IMR-90 (cell line): ENCODE measurements around the gene PEF1. TPM values are rescaled to one million over a fixed set of nuclear protein-coding genes. Genes with fewer than 3 reads are reported as not detected.
"Not testable (repeated sequence)": the region's sequence is repeated elsewhere in the genome, so short reads cannot be mapped to it uniquely, and the experiment has no call there.

Experiments used
- ATAC-seq: fragments of 200-7000 bp; cut with Tn5 transposase; 2 replicates; pipeline ENCODE4 v1.9.1; 2020; ENCODE audit warnings: low read depth, mild to moderate bottlenecking, moderate library complexity
- BruUV-seq: library from RNA; stranded (reverse); fragments of 400-500 nt; replicated peaks from 2 replicates; lab custom pipeline; 2021; lab: Mats Ljungman, UMichigan
- CTCF ChIA-PET: fragments of 300-600 bp; formaldehyde crosslinking; extraction: SDS; loops from one replicate; lab custom pipeline; 2021; ENCODE audit warnings: antibody characterized with exemption; lab: Yijun Ruan, JAX
- POLR2A ChIA-PET: fragments of 300-600 bp; sonication (Branson Sonifier 250); formaldehyde crosslinking; loops from one replicate; lab custom pipeline; 2022; ENCODE audit warnings: antibody characterized with exemption; ENCODE audit not compliant: unreplicated experiment; lab: Charles Lee
- DNase-seq: peaks from one replicate; pipeline ENCODE4 v3.0.0; 2013
- H2AFZ ChIP-seq: replicated peaks from 2 replicates; pipeline ENCODE3; 2013; ENCODE audit warnings: low read length, mild to moderate bottlenecking; ENCODE audit not compliant: poor library complexity
- H2AK5ac ChIP-seq: 2 replicates; pipeline ENCODE4 v1.6.1; 2013; ENCODE audit warnings: low read depth, low read length, inconsistent platforms
- H2AK9ac ChIP-seq: replicated peaks from 2 replicates; pipeline ENCODE3; 2013; ENCODE audit warnings: mild to moderate bottlenecking, low read depth, low read length, moderate library complexity; ENCODE audit not compliant: poor library complexity
- H2BK120ac ChIP-seq: 2 replicates; pipeline ENCODE4 v1.6.1; 2013; ENCODE audit warnings: low read depth, low read length, inconsistent platforms
- H2BK15ac ChIP-seq: 3 replicates; pipeline ENCODE4 v1.6.1; 2013; ENCODE audit warnings: low read depth, low read length, inconsistent platforms
- H2BK20ac ChIP-seq: 2 replicates; pipeline ENCODE4 v1.6.1; 2013; ENCODE audit warnings: low read depth, mild to moderate bottlenecking, inconsistent platforms, low read length, moderate library complexity
- H2BK5ac ChIP-seq: 2 replicates; pipeline ENCODE4 v1.6.1; 2013; ENCODE audit warnings: mild to moderate bottlenecking, low read depth, low read length, inconsistent platforms; ENCODE audit not compliant: poor library complexity, severe bottlenecking
- H3K14ac ChIP-seq: replicated peaks from 2 replicates; pipeline ENCODE4 v1.6.1; 2013; ENCODE audit warnings: low read depth, low read length, inconsistent platforms
- H3K18ac ChIP-seq: 2 replicates; pipeline ENCODE4 v1.6.1; 2013; ENCODE audit warnings: low read depth, low read length, control low read depth
- H3K23ac ChIP-seq: 2 replicates; pipeline ENCODE4 v1.6.1; 2013; ENCODE audit warnings: low read depth, low read length, inconsistent platforms
- H3K27ac ChIP-seq: 2 replicates; pipeline ENCODE4 v1.5.1; 2013; ENCODE audit warnings: mild to moderate bottlenecking, control low read depth, low read length; ENCODE audit not compliant: insufficient read depth
- H3K27me3 ChIP-seq: 2 replicates; pipeline ENCODE4 v1.6.1; 2013; ENCODE audit warnings: low read length; ENCODE audit not compliant: control insufficient read depth, insufficient read depth
- H3K36me3 ChIP-seq: 2 replicates; pipeline ENCODE4 v1.6.1; 2013; ENCODE audit warnings: low read length, mixed read lengths; ENCODE audit not compliant: control insufficient read depth, insufficient read depth
- H3K4ac ChIP-seq: 2 replicates; pipeline ENCODE4 v1.6.1; 2013; ENCODE audit warnings: low read depth, low read length, inconsistent platforms
- H3K4me1 ChIP-seq: 2 replicates; pipeline ENCODE4 v1.6.1; 2013; ENCODE audit warnings: low read length, mixed read lengths; ENCODE audit not compliant: control insufficient read depth, insufficient read depth
- H3K4me2 ChIP-seq: 2 replicates; pipeline ENCODE4 v1.6.1; 2013; ENCODE audit warnings: low read depth, mild to moderate bottlenecking, control low read depth, low read length, moderate library complexity
- H3K4me3 ChIP-seq: 2 replicates; pipeline ENCODE4 v1.5.1; 2013; ENCODE audit warnings: low read depth, mild to moderate bottlenecking, control low read depth, low read length, moderate library complexity; ENCODE audit not compliant: insufficient read depth
- H3K56ac ChIP-seq: 2 replicates; pipeline ENCODE4 v1.6.1; 2013; ENCODE audit warnings: low read length, inconsistent platforms; ENCODE audit not compliant: insufficient read depth; ENCODE audit errors: extremely low read depth
- H3K79me1 ChIP-seq, 2 experiments: 2 replicates each; pipeline ENCODE4 v1.6.1; 2013; ENCODE audit warnings: low read length in 2 of 2, inconsistent platforms in 1 of 2, low read depth in 1 of 2
- H3K9ac ChIP-seq: 2 replicates; pipeline ENCODE4 v1.6.1; 2013; ENCODE audit warnings: low read depth, low read length, control low read depth
- H3K9me1 ChIP-seq: 2 replicates; pipeline ENCODE4 v1.6.1; 2013; ENCODE audit warnings: low read length, inconsistent platforms; ENCODE audit not compliant: insufficient read depth
- H3K9me3 ChIP-seq: 2 replicates; pipeline ENCODE4 v1.6.1; 2013; ENCODE audit warnings: low read length; ENCODE audit not compliant: control insufficient read depth, insufficient read depth
- H4K20me1 ChIP-seq: 2 replicates; pipeline ENCODE4 v1.6.1; 2013; ENCODE audit warnings: low read length, inconsistent platforms; ENCODE audit not compliant: insufficient read depth
- H4K5ac ChIP-seq: 2 replicates; pipeline ENCODE4 v1.6.1; 2013; ENCODE audit warnings: mild to moderate bottlenecking, low read depth, low read length, control low read depth
- H4K8ac ChIP-seq, 2 experiments: 2 replicates each; pipeline ENCODE4 v1.6.1; 2013; ENCODE audit warnings: low read depth in 2 of 2, low read length in 2 of 2, control low read depth in 1 of 2, inconsistent platforms in 1 of 2
- H4K91ac ChIP-seq: 2 replicates; pipeline ENCODE4 v1.6.1; 2013; ENCODE audit warnings: low read depth, low read length, inconsistent platforms; ENCODE audit not compliant: insufficient read depth
- WGBS, 2 experiments: methylation state at CpG; one replicate each; pipeline versions ENCODE4 v1.1.5 to v1.1.7; 2013; ENCODE audit warnings: missing lambda C conversion rate in 2 of 2; ENCODE audit not compliant: insufficient read length in 1 of 2; ENCODE audit errors: extremely low coverage in 2 of 2; 5-methylcytosine and 5-hydroxymethylcytosine counted together
- dilution Hi-C: fragments of 300-500 bp; cut with HindIII; formaldehyde crosslinking; loops from one replicate; pipeline ENCODE4 v1.14.3; 2018; ENCODE audit warnings: low sequenced_read_pairs; ENCODE audit not compliant: unreplicated experiment
- in situ Hi-C: fragments of 300-500 bp; cut with MboI; formaldehyde crosslinking; loops from 3 replicates; pipeline ENCODE4 v1.14.3; 2019; ENCODE audit warnings: low sequenced_read_pairs, inconsistent platforms, mixed read lengths
- intact Hi-C: fragments of 100-400 bp; cut with micrococcal nuclease; formaldehyde crosslinking; loops from 2 replicates; pipeline ENCODE4 v1.10.0; 2022
- polyA plus RNA-seq, 3 experiments: library from polyadenylated mRNA; depleted of rRNA; stranded (reverse); fragments of >200 nt; gene quantifications; 2 replicates each; pipeline ENCODE4 v1.2.3, GENCODE V29; 2012; ENCODE audit warnings: low replicate concordance in 1 of 3
- total RNA-seq: library from RNA; depleted of rRNA; stranded (reverse); fragments of >200 nt; gene quantifications from 2 replicates; pipeline ENCODE4 v1.2.3, GENCODE V29; 2012

Gene PEF1
- total and polyA plus RNA-seq, 2 of the 4 experiments (the other 2 are of a cell fraction): 84.2 to 104 TPM

- H4K91ac ChIP-seq, in situ Hi-C loops, H3K79me1 ChIP-seq, H3K9me1 ChIP-seq, dilution Hi-C loops, H3K4me1 ChIP-seq, H2BK15ac ChIP-seq, H3K4ac ChIP-seq, BruUV-seq, H3K4me3 ChIP-seq, H3K27ac ChIP-seq, DNase-seq, H3K23ac ChIP-seq, H4K20me1 ChIP-seq, H2AFZ ChIP-seq, ATAC-seq, H3K14ac ChIP-seq, H4K5ac ChIP-seq, H3K36me3 ChIP-seq, H3K9ac ChIP-seq, intact Hi-C loops, H3K4me2 ChIP-seq, H2AK9ac ChIP-seq, H3K9me3 ChIP-seq, H3K56ac ChIP-seq, H2BK5ac ChIP-seq, H2AK5ac ChIP-seq, H3K18ac ChIP-seq, H4K8ac ChIP-seq, H2BK120ac ChIP-seq, H2BK20ac ChIP-seq: not testable (repeated sequence)
- ChIA-PET CTCF (interaction anchor here (1.0 to 1.2 kb wide), 3 partner anchors 10 to 92 kb away, joined by 3 to 4 read pairs (median 3); no protein-coding TSS in a partner anchor), POLR2A (interaction anchor here (0.6 kb wide), 1 partner anchor 14 kb away, joined by 30 read pairs; no protein-coding TSS in a partner anchor)
- peaks cover 16% of the 10 kb centered on the region for H3K27me3 ChIP-seq
- WGBS, 2 experiments: no CpG with 5 or more reads among the region's 5 CpGs
Measured at GRCh38 chr1:31587328-31587699, 57.4 kb downstream of the PEF1 start.
